Ascending aorta (tissue), 2 donors: ENCODE data around the gene PLEKHO2. TPM values are rescaled to one million over a fixed set of nuclear protein-coding genes. Genes with fewer than 3 reads are reported as not detected.

Source experiments
- DNase-seq, 2 donors: peaks; one replicate each; pipeline ENCODE4 v3.0.0-alpha.2; 2019; ENCODE audit warnings: low spot score in 2 of 2
- H3K27ac ChIP-seq, 2 donors: fragments of 200-600 bp; sonication (generic); one replicate each; pipeline ENCODE4 v1.5.1; 2016 to 2017; ENCODE audit warnings: mild to moderate bottlenecking in 1 of 2
- H3K27me3 ChIP-seq: fragments of 200-600 bp; sonication (generic); one replicate; pipeline ENCODE4 v1.5.1; 2017
- H3K36me3 ChIP-seq, 2 donors: fragments of 200-600 bp; sonication (generic); one replicate each; pipeline ENCODE4 v1.5.1; 2016
- H3K4me1 ChIP-seq, 2 donors: fragments of 200-600 bp; sonication (generic); one replicate each; pipeline ENCODE4 v1.5.1; 2016 to 2017; ENCODE audit warnings: mild to moderate bottlenecking in 1 of 2
- H3K4me3 ChIP-seq, 2 donors: fragments of 200-600 bp; sonication (generic); one replicate each; pipeline ENCODE4 v1.5.1; 2016 to 2017; ENCODE audit warnings: mild to moderate bottlenecking in 1 of 2
- H3K9me3 ChIP-seq, 2 donors: fragments of 200-600 bp; sonication (generic); one replicate each; pipeline ENCODE4 v1.5.1; 2016
- CTCF ChIP-seq, 3 experiments: fragments of 200-600 bp in 2 of 3; fragments of 450-650 bp in 1 of 3; sonication (generic) in 2 of 3; IDR thresholded peaks; one replicate each; pipeline ENCODE4 v1.5.1; 2016 to 2019; ENCODE audit warnings: antibody characterized with exemption in 3 of 3, mild to moderate bottlenecking in 1 of 3, moderate library complexity in 1 of 3
- intact Hi-C: fragments of 100-400 bp; cut with DNase I; formaldehyde crosslinking; loops from one replicate; pipeline ENCODE4 v1.15.1; 2023
- total RNA-seq: library from RNA; depleted of rRNA; stranded (reverse); fragments of >200 nt; gene quantifications from one replicate; pipeline ENCODE4 v1.1.0, GENCODE V29; 2016

The PLEKHO2 gene
- total RNA-seq, 1 donor from 2014 or later: 41.4 TPM

- intact Hi-C loops: no loop called here
- no peak overlapping the region for H3K27ac ChIP-seq
- no peaks in the 10 kb centered on the region for H3K9me3 ChIP-seq
- no peak for DNase-seq
- H3K4me1 ChIP-seq: peaks cover 0 to 11% of the 10 kb centered on the region in 2 donors
- H3K36me3 ChIP-seq: no peaks in the 10 kb centered on the region
- no peak overlapping the region for H3K4me3 ChIP-seq
- TF ChIP-seq CTCF (IDR thresholded peaks at IDR 0.05): no peak
- no peaks in the 10 kb centered on the region for H3K27me3 ChIP-seq
Measured at GRCh38 chr15:64915518-64916227, 74.0 kb downstream of the PLEKHO2 start.

DNA sequence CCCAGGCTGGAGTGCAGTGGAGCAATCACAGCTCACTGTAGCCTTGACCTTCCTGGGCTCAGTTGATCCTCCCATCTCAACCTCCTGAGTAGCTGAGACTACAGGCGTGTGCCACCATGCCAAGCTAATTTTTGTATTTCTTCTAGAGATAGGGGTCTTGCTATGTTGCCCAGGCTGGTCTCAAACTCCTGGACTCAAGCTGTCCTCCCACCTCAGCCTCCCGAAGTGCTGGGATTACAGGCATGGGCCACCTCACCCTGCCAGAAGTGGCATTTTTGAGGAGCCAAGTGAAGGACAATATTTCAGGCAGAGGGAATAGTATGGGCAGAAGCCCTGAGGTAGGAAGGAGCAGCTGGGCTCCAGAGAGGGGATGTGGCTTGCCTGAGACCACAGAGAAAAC, 74.7 kb downstream of the PLEKHO2 start:
- Histone ChIP-seq H3K4me3 (no peak overlapping the region), H3K9me3 (no peaks in the 10 kb centered on the region), H3K27ac (no peak overlapping the region), H3K36me3 (no peaks in the 10 kb centered on the region), H3K4me1 (peaks cover 0 to 6% of the 10 kb centered on the region in 2 donors), H3K27me3 (no peaks in the 10 kb centered on the region)
- no peak for DNase-seq
- intact Hi-C loops: no loop called here
- TF ChIP-seq CTCF (IDR thresholded peaks at IDR 0.05): no peak

GRCh38 chr15:64917211-64917610, 75.5 kb downstream of the PLEKHO2 start:
- no peaks in the 10 kb centered on the region for H3K36me3 ChIP-seq
- no peak overlapping the region for H3K4me3 ChIP-seq
- H3K27me3 ChIP-seq: no peaks in the 10 kb centered on the region
- no peaks in the 10 kb centered on the region for H3K9me3 ChIP-seq
- H3K4me1 ChIP-seq: peaks cover 0 to 10% of the 10 kb centered on the region in 2 donors
- H3K27ac ChIP-seq: no peak overlapping the region
- intact Hi-C loops: no loop called here
- no peak for DNase-seq
- no peak for TF ChIP-seq CTCF (IDR thresholded peaks at IDR 0.05)

Other genes starting within 250 kb of the PLEKHO2 start
- gene RBPMS2, start 66.3 kb upstream of the PLEKHO2 start, total RNA-seq: not detected
- not detected for gene PIF1, start 16.3 kb upstream of the PLEKHO2 start, total RNA-seq
- 28.6 TPM for gene ANKDD1A, start 70.0 kb downstream of the PLEKHO2 start, total RNA-seq
- 41.5 TPM for gene SPG21, start 148.0 kb downstream of the PLEKHO2 start, total RNA-seq
- gene MTFMT, start 187.7 kb downstream of the PLEKHO2 start, total RNA-seq: 54.7 TPM
- not detected for gene SLC51B, start 203.5 kb downstream of the PLEKHO2 start, total RNA-seq
- 187 TPM for gene RASL12, start 226.1 kb downstream of the PLEKHO2 start, total RNA-seq
- gene KBTBD13, start 234.8 kb downstream of the PLEKHO2 start, total RNA-seq: 0.21 TPM